AG04449 (cell line): ENCODE results near the gene AGMO.

Source experiments
- CTCF ChIA-PET: fragments of 350-600 bp; formaldehyde crosslinking; extraction: SDS; loops from one replicate; lab custom pipeline; 2021; ENCODE audit warnings: antibody characterized with exemption; lab: Yijun Ruan, JAX
- POLR2A ChIA-PET: fragments of 400-600, 350-600 bp; formaldehyde crosslinking; extraction: SDS; loops from one replicate; lab custom pipeline; 2020; ENCODE audit warnings: antibody characterized with exemption, inconsistent platforms; lab: Yijun Ruan, JAX
- DNase-seq: peaks from one replicate; pipeline ENCODE4 v3.0.0-alpha.2; 2010; ENCODE audit warnings: low read depth, low spot score
- H3K4me3 ChIP-seq: 2 replicates; pipeline ENCODE4 v1.5.1; 2011; ENCODE audit warnings: low read depth, mild to moderate bottlenecking, control low read depth, low read length
- CTCF ChIP-seq: IDR thresholded peaks from one replicate; pipeline ENCODE4 v1.5.1; 2011; ENCODE audit warnings: mild to moderate bottlenecking, moderate library complexity, low read length, control low read depth, inconsistent platforms; ENCODE audit not compliant: insufficient read depth; ENCODE audit errors: missing control alignments

The AGMO gene

GRCh38 chr7:15397922-15398760 lies 163.7 kb downstream of the AGMO start:
- ChIA-PET CTCF (interaction anchor here (0.6 to 1.0 kb wide), 3 partner anchors 9 to 169 kb away, joined by 3 to 5 read pairs (median 3); no protein-coding TSS in a partner anchor), POLR2A (no interaction called here)
- DNase-seq = no peak
- no peak for TF ChIP-seq CTCF
- no peak overlapping the region for H3K4me3 ChIP-seq

DNA sequence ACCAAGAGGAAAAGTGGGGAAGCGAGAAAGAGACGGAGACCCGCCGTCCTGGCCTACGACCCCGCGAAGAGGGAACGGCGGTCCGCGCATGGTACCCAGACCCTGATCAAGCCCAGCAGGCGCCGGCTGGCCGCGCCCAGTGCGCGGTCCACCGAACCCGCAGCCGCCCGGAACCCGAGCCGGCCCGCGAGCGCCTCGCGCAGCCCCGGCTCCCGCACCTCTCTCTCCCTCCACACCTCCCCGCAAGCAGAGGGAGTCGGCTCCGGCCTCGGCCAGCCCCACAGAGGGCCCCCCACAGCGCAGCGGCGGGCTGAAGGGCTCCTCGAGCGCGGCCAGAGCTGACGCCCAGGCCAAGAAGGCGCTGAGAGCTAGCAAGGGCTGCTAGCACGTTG lies 164.7 kb downstream of the AGMO start:
- no peak for TF ChIP-seq CTCF
- CTCF ChIA-PET = interaction anchor here (0.9 to 1.0 kb wide), 2 partner anchors 8 to 20 kb away, joined by 3 to 5 read pairs; no protein-coding TSS in a partner anchor
- POLR2A ChIA-PET = no interaction called here
- H3K4me3 ChIP-seq = no peak overlapping the region
- DNase-seq = no peak

GRCh38 chr7:15396210-15397158 lies 165.3 kb downstream of the AGMO start:
- ChIA-PET POLR2A (no interaction called here), CTCF (no interaction called here)
- DNase-seq = no peak
- no peak for TF ChIP-seq CTCF
- H3K4me3 ChIP-seq = no peak overlapping the region

DNA sequence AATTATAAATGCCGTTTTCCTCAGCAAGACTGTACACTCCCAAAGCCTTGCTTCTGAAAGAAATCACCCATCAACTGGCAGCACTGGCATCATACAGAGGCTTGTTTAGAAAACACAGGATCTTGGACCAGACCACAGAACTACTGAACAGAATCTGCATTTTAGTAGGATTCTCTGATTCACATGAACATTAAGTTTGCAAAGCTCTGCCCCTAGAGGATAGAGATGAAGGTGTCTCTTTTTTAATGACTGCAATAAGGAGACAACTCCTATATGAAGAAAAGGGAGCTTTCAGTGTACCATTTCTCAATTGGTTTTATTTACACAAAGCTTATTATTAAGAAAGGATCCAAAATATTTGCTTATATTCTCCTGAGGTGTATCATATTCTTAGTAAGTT lies 172.7 kb downstream of the AGMO start:
- no peak for TF ChIP-seq CTCF
- no peak overlapping the region for H3K4me3 ChIP-seq
- POLR2A ChIA-PET = no interaction called here
- DNase-seq = no peak
- CTCF ChIA-PET = interaction anchor here (0.9 to 1.3 kb wide), 3 partner anchors 9 to 332 kb away, joined by 4 to 5 read pairs (median 4); no protein-coding TSS in a partner anchor

- TF ChIP-seq CTCF = no peak
- CTCF ChIA-PET = no interaction called here
- POLR2A ChIA-PET = no interaction called here
- no peak overlapping the region for H3K4me3 ChIP-seq
- DNase-seq = no peak
Measured at GRCh38 chr7:15378494-15379145, 183.2 kb downstream of the AGMO start.
